ENCODE measurements around the gene ZDHHC11B. TPM values are rescaled to one million over a fixed set of nuclear protein-coding genes. Genes with fewer than 3 reads are reported as not detected.
"Not testable (repeated sequence)": the region's sequence is repeated elsewhere in the genome, so short reads cannot be mapped to it uniquely, and the experiment has no call there.

Gene ZDHHC11B
- total RNA-seq, 1 experiment from 2014 or later: 1.4 TPM

DNA sequence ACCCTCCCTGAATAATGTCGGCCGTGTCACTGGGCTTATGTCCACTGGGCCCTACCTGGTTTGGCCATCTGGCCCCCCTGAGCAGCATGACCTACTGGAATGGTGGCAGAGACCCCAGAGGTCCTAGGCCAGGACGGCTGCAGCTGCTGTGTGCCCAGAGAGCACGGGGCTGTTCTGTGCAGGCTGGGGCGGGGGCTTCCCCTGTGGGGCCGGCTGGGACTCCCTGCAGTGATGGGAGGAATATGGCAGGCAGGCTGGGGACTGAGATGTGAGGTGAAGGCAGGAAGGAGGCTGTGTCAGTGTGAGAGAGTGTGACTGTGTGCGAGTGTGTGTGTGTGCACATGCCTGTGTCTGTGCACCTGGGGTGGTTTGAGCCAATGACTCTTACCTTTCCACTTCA, 55.3 kb downstream of the ZDHHC11B start:
- not testable (repeated sequence) for H4K91ac ChIP-seq (ENCODE audit: insufficient read length, low read depth, low read length); H3K27ac Mint-ChIP-seq; H3K9me3 ChIP-seq (ENCODE audit: control insufficient read depth, low read depth, low read length); H3K79me2 ChIP-seq (ENCODE audit: insufficient read depth, low read length); H2BK12ac ChIP-seq (ENCODE audit: insufficient read length, low read depth, low read length); H3K27me3 ChIP-seq (ENCODE audit: insufficient read depth, low read length); H3T11ph ChIP-seq (ENCODE audit: low read length); H3K4ac ChIP-seq (ENCODE audit: low read depth, low read length); H3K4me3 Mint-ChIP-seq; H4K20me1 ChIP-seq (ENCODE audit: control insufficient read depth, insufficient read depth, insufficient read length); H2BK5ac ChIP-seq (ENCODE audit: insufficient read length, low read length); H3K9me3 Mint-ChIP-seq; H3K36me3 Mint-ChIP-seq (ENCODE audit: insufficient read depth in 1 of 3, low read depth in 3 of 3); H2BK20ac ChIP-seq (ENCODE audit: low read depth, low read length, poor library complexity, severe bottlenecking); H3K56ac ChIP-seq (ENCODE audit: insufficient read length, low read depth, low read length); H2BK120ac ChIP-seq (ENCODE audit: low read depth, low read length, poor library complexity, severe bottlenecking); H3K23ac ChIP-seq (ENCODE audit: insufficient read length, low read depth, low read length); H3K79me1 ChIP-seq (ENCODE audit: insufficient read depth, low read depth, low read length, poor library complexity, severe bottlenecking); H3K4me1 ChIP-seq (ENCODE audit: insufficient read depth, low read length); H3K14ac ChIP-seq (ENCODE audit: insufficient read depth, low read length); H3K4me1 Mint-ChIP-seq; H3K23me2 ChIP-seq (ENCODE audit: insufficient read length, low read depth, low read length, poor library complexity, severe bottlenecking); H4K5ac ChIP-seq (ENCODE audit: insufficient read length, low read depth, low read length); H2AK5ac ChIP-seq (ENCODE audit: insufficient read length, low read length); H3K18ac ChIP-seq (ENCODE audit: insufficient read length, low read depth, low read length); H3K4me2 ChIP-seq (ENCODE audit: insufficient read depth, insufficient read length, low read length); DNase-seq; H4K8ac ChIP-seq (replicated peaks; ENCODE audit: insufficient read length, low read depth, low read length); H3K27ac ChIP-seq (ENCODE audit: insufficient read length, low read depth, low read length); H2AFZ ChIP-seq (ENCODE audit: low read length); H3K9ac ChIP-seq (ENCODE audit: extremely low read depth, insufficient read length, low read length); H2BK15ac ChIP-seq (ENCODE audit: low read depth, low read length)
- no CpG with 5 or more reads among the region's 7 CpGs for WGBS (ENCODE audit: extremely low coverage, insufficient read length, low lambda C conversion rate)
- peaks cover 20% of the 10 kb centered on the region for H3K27me3 Mint-ChIP-seq (ENCODE audit: low read depth)
